Activated CD4-positive, alpha-beta T cell treated with anti-CD3 and anti-CD28 coated beads for 24 hours (primary cell): ENCODE measurements around the gene PCDHGA4.
"Not testable (repeated sequence)": the region's sequence is repeated elsewhere in the genome, so short reads cannot be mapped to it uniquely, and the experiment has no call there.

ENCODE experiments used
- DNase-seq, 2 donors: peaks; one replicate each; pipeline ENCODE4 v3.0.0-alpha.2; 2020; ENCODE audit warnings: low read depth in 2 of 2

PCDHGA4 gene

DNA sequence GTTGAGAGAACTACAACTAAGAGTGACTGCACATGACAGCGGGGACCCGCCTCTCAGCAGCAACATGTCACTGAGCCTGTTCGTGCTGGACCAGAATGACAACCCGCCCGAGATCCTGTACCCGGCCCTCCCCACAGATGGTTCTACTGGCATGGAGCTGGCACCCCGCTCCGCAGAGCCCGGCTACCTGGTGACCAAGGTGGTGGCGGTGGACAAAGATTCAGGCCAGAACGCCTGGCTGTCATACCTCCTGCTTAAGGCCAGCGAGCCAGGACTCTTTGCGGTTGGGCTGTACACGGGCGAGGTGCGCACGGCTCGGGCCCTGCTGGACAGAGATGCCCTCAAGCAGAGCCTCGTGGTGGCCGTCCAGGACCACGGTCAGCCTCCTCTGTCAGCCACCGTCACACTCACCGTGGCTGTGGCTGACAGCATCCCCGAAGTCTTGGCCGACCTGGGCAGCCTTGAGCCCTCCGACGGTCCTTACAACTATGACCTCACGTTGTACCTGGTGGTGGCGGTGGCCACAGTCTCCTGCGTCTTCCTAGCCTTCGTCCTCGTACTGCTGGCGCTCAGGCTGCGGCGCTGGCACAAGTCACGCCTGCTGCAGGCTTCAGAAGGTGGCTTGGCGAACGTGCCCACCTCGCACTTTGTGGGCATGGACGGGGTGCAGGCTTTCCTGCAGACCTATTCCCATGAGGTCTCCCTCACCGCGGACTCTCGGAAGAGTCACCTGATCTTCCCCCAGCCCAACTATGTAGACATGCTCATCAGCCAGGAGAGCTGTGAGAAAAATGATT is 29.8 kb downstream of the PCDHGA4 start:
- DNase-seq, result no peak

DNA sequence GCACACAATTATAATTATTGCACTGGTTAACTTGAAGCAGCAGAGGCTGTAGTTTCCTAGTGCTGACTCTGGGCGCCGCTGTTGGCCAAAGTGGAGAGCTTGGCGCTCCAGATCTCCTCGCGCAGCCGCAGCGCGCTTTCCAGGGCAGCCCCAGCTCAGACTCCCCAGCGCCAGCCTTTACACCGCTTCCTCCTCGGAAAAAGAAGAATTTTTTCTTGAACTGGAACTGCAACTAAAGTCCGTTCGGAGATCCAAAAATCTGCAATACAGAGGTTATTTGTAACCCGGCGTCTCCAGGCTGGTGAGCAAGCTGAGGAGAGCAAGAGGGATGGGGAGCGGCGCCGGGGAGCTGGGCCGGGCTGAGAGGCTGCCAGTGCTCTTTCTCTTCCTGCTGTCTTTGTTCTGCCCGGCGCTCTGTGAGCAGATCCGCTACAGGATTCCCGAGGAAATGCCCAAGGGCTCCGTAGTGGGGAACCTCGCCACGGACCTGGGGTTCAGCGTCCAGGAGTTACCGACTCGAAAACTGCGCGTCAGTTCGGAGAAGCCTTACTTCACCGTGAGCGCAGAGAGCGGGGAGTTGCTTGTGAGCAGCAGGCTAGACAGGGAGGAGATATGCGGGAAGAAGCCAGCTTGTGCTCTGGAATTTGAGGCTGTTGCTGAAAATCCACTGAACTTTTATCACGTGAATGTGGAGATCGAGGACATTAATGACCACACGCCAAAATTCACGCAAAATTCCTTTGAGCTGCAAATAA is 32.9 kb downstream of the PCDHGA4 start, which contains the start of gene PCDHGB4:
Gene PCDHGB4 (plus strand): TSS at position 142 of the 755 bp plus-strand sequence. CDS start 187 bp downstream, at position 329.
- not testable (repeated sequence) for DNase-seq

- no peak for DNase-seq
Observed at GRCh38 chr5:141388661-141389060, 33.8 kb downstream of the PCDHGA4 start.

DNA sequence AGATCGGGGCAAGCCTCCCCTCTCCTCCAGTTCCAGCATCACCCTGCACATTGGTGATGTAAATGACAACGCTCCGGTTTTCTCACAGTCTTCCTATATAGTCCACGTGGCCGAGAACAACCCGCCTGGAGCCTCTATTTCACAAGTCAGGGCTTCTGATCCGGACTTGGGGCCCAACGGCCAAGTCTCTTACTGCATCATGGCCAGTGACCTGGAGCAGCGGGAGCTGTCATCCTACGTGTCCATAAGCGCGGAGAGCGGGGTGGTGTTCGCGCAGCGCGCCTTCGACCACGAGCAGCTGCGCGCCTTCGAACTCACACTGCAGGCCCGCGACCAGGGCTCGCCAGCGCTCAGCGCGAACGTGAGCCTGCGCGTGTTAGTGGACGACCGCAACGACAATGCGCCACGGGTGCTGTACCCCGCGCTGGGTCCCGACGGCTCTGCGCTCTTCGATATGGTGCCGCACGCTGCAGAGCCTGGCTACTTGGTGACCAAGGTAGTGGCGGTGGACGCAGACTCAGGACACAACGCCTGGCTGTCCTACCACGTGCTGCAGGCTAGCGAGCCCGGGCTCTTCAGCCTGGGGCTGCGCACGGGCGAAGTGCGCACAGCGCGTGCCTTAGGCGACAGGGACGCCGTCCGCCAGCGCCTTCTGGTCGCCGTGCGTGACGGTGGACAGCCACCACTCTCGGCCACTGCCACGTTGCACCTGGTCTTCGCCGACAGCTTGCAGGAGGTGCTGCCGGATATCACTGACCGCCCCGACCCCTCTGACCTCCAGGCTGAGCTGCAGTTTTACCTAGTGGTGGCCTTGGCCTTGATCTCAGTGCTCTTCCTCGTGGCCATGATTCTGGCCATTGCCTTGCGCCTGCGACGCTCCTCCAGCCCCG is 34.6 kb downstream of the PCDHGA4 start:
- DNase-seq, result no peak

DNA sequence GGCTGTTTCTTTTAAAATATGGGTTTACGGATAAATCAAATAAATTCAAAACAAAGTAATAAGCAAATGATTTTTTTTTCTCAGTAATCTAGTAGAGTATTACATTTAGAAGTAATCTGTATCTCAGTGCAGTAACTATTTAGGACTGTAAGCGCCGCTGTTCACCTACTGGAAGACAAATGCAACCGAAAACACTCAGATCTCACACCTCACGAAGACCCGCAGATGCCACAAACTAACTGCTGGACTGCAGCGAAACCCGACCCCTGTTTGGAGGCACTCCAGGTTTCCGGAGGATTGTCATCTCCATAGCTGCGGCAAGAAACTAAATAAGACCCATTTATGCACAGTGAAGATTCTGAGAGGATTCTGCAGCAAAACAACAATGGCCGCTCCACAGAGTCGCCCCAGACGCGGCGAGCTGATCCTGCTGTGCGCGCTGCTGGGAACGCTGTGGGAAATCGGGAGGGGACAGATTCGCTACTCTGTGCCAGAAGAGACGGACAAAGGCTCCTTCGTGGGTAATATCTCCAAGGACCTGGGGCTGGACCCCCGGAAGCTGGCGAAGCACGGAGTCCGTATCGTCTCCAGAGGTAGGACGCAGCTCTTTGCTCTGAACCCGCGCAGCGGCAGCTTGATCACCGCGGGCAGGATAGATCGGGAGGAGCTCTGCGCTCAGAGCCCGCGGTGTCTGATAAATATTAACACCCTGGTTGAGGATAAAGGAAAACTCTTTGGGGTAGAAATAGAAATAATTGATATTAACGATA is 37.8 kb downstream of the PCDHGA4 start, which contains the start of gene PCDHGA8:
Gene PCDHGA8 (plus strand): TSS at position 205 of the 770 bp plus-strand sequence. CDS start 181 bp downstream, at position 386.
- no peak for DNase-seq

GRCh38 chr5:141393267-141393666 is 38.4 kb downstream of the PCDHGA4 start:
- no peak for DNase-seq

DNA sequence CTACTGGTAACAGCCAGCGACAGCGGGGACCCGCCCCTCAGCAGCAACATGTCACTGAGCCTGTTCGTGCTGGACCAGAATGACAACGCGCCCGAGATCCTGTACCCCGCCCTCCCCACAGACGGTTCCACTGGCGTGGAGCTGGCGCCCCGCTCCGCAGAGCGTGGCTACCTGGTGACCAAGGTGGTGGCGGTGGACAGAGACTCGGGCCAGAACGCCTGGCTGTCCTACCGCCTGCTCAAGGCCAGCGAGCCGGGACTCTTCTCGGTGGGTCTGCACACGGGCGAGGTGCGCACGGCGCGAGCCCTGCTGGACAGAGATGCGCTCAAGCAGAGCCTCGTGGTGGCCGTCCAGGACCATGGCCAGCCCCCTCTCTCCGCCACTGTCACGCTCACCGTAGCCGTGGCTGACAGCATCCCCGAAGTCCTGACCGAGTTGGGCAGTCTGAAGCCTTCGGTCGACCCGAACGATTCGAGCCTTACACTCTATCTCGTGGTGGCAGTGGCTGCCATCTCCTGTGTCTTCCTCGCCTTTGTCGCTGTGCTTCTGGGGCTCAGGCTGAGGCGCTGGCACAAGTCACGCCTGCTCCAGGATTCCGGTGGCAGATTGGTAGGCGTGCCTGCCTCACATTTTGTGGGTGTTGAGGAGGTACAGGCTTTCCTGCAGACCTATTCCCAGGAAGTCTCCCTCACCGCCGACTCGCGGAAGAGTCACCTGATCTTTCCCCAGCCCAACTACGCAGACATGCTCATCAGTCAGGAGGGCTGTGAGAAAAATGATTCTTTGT is 39.8 kb downstream of the PCDHGA4 start:
- DNase-seq, result not testable (repeated sequence)

DNA sequence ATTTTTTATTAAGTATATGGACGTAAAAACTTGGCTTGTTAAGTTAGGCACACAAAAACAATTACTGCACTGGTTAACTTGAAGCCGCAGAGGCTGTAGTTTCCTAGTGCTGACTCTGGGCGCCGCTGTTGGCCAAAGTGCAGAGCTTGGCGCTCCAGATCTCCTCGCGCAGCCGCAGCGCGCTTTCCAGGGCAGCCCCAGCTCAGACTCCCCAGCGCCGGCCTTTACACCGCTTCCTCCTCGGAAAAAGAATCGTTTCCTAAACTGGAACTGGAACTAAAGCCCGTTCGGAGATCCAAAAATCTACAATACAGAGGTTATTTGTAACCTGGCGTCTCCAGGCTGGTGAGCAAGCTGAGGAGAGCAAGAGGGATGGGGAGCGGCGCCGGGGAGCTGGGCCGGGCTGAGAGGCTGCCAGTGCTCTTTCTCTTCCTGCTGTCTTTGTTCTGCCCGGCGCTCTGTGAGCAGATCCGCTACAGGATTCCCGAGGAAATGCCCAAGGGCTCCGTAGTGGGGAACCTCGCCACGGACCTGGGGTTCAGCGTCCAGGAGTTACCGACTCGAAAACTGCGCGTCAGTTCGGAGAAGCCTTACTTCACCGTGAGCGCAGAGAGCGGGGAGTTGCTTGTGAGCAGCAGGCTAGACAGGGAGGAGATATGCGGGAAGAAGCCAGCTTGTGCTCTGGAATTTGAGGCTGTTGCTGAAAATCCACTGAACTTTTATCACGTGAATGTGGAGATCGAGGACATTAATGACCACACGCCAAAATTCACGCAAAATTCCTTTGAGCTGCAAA is 43.1 kb downstream of the PCDHGA4 start, which contains the start of gene PCDHGB5:
Gene PCDHGB5 (plus strand): TSS at position 192 of the 796 bp plus-strand sequence. CDS start 181 bp downstream, at position 373.
- peak in 1 of 2 donors; percentile 34 for DNase-seq

DNA sequence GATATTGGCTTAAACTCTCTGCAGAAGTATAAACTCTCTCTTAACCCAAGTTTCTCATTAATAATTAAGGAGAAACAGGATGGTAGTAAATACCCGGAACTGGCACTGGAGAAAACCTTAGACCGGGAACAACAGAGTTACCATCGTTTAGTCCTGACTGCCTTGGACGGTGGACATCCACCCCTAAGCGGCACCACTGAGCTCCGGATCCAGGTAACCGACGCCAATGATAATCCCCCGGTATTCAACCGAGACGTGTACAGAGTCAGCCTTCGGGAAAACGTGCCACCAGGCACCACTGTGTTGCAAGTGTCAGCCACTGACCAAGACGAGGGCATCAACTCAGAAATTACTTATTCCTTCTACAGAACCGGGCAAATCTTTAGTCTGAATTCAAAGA is 43.8 kb downstream of the PCDHGA4 start:
- DNase-seq, result no peak

DNA sequence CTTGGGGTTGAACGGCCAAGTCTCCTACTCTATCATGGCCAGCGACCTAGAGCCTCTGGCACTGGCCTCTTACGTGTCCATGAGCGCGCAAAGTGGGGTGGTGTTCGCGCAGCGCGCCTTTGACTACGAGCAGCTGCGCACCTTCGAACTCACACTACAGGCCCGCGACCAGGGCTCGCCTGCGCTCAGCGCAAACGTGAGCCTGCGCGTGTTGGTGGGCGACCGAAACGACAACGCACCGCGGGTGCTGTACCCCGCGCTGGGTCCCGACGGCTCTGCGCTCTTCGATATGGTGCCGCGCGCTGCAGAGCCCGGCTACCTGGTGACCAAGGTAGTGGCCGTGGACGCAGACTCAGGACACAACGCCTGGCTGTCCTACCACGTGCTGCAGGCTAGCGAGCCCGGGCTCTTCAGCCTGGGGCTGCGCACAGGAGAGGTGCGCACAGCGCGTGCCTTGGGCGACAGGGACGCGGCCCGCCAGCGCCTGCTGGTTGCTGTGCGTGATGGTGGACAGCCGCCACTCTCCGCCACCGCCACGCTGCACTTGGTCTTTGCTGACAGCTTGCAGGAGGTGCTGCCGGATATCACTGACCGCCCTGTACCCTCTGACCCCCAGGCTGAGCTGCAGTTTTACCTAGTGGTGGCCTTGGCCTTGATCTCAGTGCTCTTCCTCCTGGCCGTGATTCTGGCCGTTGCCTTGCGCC is 44.9 kb downstream of the PCDHGA4 start:
- DNase-seq, result no peak

DNA sequence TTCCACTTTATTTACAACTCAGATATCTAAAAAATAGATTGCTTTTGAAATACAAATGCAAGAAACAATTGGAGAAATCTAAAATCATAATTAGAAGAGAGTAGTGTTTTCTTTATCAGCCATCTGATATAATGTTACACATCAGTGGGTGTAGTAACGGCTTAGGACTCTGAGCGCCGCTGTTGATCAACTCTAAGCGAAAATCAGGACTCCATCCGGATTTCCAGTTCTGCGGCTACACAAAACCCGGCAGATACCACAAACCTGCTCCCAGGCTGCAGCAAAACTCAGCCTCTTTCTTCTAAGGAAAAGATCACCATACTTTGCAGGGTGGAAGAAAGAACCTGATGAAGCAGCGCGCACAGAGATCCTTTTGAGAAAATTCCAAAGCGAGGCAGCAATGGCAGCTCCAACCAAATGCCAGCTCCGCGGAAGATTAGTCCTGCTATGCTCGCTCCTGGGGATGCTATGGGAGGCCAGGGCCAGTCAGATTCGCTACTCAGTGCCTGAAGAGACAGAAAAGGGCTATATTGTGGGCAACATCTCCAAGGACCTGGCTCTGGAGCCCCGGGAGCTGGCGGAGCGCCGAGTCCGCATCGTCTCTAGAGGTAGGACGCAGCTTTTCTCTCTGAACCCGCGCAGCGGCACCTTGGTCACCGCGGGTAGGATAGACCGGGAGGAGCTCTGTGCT is 47.9 kb downstream of the PCDHGA4 start, which contains the start of gene PCDHGA9:
Gene PCDHGA9 (plus strand): TSS at position 226 of the 691 bp plus-strand sequence. CDS start 175 bp downstream, at position 401.
- no peak for DNase-seq

- no peak for DNase-seq
Observed at GRCh38 chr5:141403387-141403786, 48.6 kb downstream of the PCDHGA4 start.
